WTC11 (cell line): ENCODE data around the gene GRAP.

Experiments
- ATF3 ChIP-seq: sonication (generic); formaldehyde crosslinking; conservative IDR thresholded peaks from 2 replicates; pipeline ENCODE4 v1.8.1; 2022; ENCODE audit warnings: mild to moderate bottlenecking, missing genetic modification reagents
- CREB1 ChIP-seq: sonication (generic); formaldehyde crosslinking; IDR thresholded peaks from 2 replicates; pipeline ENCODE4 v1.8.0; 2023; ENCODE audit warnings: mild to moderate bottlenecking, missing genetic modification reagents
- E2F1 ChIP-seq: sonication (generic); formaldehyde crosslinking; IDR thresholded peaks from 2 replicates; pipeline ENCODE4 v1.8.0; 2022; ENCODE audit warnings: mild to moderate bottlenecking, missing genetic modification reagents
- GTF2I ChIP-seq: fragments of 250-450 bp; sonication (Bioruptor Pico); conservative IDR thresholded peaks from 2 replicates; pipeline ENCODE4 v1.4.0; 2021; ENCODE audit warnings: mild to moderate bottlenecking
- JUN ChIP-seq: sonication (generic); formaldehyde crosslinking; IDR thresholded peaks from 2 replicates; pipeline ENCODE4 v1.8.0; 2023; ENCODE audit warnings: mild to moderate bottlenecking, missing genetic modification reagents
- ZMAT4 ChIP-seq: fragments of 250-450 bp; sonication (Bioruptor Pico); IDR thresholded peaks from 2 replicates; pipeline ENCODE4 v1.9.0; 2021; ENCODE audit warnings: mild to moderate bottlenecking
- ZNF138 ChIP-seq: sonication (generic); formaldehyde crosslinking; conservative IDR thresholded peaks from 2 replicates; pipeline ENCODE4 v1.8.1; 2022; ENCODE audit warnings: mild to moderate bottlenecking, moderate library complexity, missing genetic modification reagents
- ZNF671 ChIP-seq: fragments of 250-450 bp; sonication (Bioruptor Pico); IDR thresholded peaks from 2 replicates; pipeline ENCODE4 v1.8.0; 2021; ENCODE audit warnings: mild to moderate bottlenecking
- TF ChIP-seq, protein P1 (sequence below): fragments of 200-600 bp; IDR thresholded peaks from 2 replicates; pipeline ENCODE4 v1.8.0; 2022; ENCODE audit warnings: antibody characterized with exemption

DNA sequence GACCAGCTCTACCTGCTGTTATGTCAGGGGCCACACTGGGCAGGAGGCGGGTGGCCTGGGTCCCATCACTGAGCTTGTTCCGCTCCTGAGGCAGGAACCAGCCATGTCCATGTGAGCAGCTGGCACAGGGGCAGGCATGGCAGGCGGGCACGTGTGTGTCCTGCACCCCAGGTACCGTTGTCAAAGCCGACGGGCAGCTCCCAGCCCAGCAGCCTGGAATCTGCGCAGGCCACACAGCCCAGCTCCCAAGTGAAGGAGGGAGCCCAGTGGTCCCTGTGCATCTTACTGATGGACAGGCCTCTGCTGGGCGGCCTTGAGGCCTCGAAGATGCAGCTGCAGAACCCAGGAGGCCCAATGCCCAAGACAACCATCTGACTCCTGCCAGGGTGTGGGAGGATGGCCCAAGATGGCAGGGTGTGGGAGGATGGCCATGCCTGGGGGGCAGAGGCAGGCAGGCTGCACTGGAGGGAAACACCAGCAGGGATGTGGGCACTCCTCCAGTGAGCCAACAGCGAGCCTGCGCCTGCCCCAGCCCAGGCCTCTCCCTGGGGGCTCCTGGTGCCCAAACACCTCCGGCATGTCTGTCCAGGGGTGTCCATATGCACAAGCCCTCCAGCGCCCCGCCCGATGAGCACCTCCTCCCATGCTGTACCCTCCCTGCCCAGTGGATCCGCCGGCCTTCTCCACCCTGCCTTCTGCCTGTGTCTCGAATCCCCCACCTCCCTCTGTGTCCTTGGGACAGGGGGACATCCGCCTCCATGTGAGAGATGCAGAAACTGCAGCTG lies 55.0 kb downstream of the GRAP start:
- TF ChIP-seq, protein P1, sequence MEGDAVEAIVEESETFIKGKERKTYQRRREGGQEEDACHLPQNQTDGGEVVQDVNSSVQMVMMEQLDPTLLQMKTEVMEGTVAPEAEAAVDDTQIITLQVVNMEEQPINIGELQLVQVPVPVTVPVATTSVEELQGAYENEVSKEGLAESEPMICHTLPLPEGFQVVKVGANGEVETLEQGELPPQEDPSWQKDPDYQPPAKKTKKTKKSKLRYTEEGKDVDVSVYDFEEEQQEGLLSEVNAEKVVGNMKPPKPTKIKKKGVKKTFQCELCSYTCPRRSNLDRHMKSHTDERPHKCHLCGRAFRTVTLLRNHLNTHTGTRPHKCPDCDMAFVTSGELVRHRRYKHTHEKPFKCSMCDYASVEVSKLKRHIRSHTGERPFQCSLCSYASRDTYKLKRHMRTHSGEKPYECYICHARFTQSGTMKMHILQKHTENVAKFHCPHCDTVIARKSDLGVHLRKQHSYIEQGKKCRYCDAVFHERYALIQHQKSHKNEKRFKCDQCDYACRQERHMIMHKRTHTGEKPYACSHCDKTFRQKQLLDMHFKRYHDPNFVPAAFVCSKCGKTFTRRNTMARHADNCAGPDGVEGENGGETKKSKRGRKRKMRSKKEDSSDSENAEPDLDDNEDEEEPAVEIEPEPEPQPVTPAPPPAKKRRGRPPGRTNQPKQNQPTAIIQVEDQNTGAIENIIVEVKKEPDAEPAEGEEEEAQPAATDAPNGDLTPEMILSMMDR: no peak
- no peak for TF ChIP-seq ATF3
- no peak for TF ChIP-seq CREB1 (CRISPR knock-in tag)
- TF ChIP-seq ZNF671: no peak
- TF ChIP-seq E2F1: no peak
- no peak for TF ChIP-seq ZNF138
- no peak for TF ChIP-seq ZMAT4 (CRISPR knock-in tag)
- TF ChIP-seq GTF2I: no peak
- TF ChIP-seq JUN (CRISPR knock-in tag): no peak
